HG03354 (cell line): ENCODE measurements around the gene ITCH.
"Not testable (repeated sequence)": the region's sequence is repeated elsewhere in the genome, so short reads cannot be mapped to it uniquely, and the experiment has no call there.

ENCODE experiments used
- ATAC-seq: cut with Tn5 transposase; IDR thresholded peaks from one replicate; pipeline ENCODE4 v1.9.1; 2021; ENCODE audit warnings: mild to moderate bottlenecking; ENCODE audit not compliant: unreplicated experiment, poor library complexity, severe bottlenecking

ITCH gene

DNA sequence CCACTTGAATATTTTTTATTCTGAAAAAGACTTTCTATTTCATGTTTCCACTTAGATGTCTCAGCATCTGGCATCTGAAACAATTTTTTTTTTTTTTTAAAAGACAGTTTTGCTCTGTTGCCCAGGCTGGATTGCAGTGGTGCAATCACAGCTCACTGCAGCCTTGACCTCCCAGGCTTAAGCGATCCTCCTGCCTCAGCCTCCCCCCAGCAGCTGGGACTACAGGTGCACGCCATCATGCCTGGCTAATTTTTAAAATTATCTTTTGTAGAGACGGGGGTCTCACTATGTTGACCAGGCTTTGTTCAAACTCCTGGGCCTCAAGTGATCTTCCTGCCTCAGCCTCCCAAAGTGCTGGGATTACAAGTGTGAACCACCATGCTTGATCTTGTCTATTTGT, 42.9 kb downstream of the ITCH start:
- ATAC-seq = not testable (repeated sequence)

DNA sequence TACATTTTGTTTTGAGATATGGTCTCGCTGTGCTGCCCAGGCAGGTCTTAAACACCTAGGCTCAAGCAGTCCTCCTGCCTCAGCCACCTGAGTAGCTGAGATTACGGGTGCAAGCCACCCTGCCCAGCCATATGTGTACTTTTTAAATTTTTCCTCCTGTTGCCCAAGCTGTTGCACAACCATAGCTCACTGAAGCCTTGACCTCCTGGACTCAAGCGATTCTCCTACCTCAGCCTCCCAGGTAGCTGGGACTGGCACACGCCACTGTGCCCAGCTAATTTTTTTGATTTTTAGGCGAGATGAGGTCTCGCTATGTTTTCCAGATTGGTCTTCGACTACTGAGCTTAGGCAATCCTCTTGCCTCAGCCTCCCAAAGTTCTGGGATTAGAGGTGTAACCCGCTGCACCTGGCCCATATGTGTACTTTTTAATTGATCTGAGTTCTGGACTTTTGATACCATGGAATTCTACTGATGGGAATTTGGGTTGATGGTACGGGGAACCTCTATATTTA, 44.9 kb downstream of the ITCH start:
- ATAC-seq = no peak

DNA sequence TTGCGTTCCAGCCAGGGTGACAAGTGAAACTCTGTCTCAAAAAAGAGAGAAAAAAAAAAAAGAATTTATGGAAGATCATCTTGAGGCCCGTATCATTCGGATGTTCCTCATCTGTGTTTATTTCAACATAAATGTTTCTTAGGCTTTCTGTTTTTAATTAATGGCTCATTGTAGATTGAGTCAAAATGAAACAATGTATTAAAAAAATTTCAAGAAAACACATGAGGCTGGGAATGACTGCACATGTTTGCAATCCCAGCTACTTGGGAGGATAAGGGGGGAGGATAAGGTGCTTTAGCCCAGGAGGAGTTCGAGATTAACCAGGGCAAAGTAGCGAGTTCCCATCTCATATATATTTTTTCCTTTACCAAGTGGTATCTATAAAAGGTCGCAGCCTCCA, 47.3 kb downstream of the ITCH start:
- no peak for ATAC-seq

DNA sequence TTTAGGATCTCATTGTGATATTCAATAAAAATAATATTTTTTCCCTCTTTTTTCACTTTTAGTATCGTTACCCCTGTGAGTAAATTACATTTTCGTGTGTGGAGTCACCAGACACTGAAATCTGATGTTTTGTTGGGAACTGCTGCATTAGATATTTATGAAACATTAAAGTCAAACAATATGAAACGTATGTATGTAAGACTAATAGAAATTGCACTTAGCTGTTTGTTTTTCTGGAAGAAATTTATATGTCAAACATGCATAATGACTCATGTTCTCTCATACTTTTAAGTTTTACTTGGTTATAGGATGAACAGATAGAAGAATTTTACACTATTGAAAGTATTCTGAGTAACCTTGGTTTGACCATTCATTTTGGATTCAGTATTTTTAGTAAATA, 49.4 kb downstream of the ITCH start:
- ATAC-seq = no peak

DNA sequence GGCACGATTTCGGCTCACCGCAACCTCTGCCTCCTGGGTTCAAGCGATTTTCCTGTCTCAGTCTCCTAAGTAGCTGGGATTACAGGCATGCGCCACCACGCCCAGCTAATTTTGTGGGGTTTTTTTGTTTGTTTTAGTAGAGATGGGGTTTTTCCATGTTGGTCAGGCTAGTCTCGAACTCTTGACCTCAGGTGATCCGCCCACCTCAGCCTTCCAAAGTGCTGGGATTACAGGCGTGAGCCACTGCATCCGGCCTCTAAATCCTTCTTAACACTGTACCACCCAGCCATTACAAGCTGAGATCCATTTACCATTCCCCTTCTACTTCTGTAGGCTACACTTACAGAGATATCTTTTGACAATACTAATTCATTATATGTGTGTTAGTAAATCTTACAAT, 51.5 kb downstream of the ITCH start:
- ATAC-seq = not testable (repeated sequence)

DNA sequence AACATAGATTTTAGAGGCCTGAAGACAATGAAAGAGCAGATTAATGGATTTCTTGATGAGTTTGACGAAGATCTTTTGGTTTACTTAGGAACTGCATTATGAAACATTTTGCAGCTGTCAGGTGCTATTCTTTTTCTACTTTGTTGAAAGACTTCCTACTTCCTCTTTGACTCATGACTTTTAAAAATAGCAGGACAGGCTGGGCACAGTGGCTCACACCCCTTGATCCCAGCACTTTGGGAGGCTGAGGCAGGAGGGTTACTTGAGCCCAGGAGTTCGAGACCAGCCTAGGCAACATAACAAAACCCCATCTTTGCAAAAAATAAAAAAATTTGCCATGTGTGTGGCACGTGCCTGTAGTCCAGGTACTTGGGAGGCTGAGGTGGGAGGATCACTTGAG, 52.0 kb downstream of the ITCH start:
- peak; percentile 66 for ATAC-seq

DNA sequence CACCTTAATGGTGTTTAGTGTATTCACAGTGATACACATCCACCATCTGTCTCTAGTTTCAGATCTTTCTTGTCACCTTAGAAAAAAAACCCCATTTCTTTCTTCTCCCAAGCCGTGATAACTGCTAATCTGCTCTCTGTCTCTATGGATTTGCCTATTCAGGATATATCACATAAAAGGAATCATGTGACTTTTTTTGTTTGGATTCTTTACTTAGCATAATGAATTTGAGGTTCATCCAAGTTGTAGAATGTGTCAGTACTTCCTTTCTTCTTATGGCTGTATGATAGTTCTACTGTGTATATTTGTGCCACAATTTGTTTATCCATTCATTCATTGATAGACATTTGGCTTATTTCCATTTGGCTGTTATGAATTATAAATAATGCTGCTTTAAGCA, 57.1 kb downstream of the ITCH start:
- ATAC-seq = no peak

DNA sequence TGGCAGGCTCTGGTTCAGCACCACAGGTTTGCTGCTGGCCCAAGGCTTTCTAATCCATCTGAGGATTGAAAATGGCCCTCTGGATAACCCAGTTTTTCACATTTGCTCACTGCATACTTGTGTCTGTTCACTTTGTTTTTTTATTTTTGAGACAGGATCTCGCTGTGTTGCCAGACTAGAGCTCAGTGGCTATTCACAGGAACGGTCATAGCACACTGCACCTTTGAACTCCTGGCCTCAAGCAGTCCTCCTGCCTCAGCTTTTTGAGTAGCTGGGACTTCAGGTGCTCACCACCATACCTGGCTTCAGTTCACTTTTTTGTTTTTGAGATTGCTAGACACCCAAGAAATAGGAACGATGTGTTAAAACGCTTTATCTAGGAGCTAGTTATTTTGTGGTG, 57.9 kb downstream of the ITCH start:
- no peak for ATAC-seq

DNA sequence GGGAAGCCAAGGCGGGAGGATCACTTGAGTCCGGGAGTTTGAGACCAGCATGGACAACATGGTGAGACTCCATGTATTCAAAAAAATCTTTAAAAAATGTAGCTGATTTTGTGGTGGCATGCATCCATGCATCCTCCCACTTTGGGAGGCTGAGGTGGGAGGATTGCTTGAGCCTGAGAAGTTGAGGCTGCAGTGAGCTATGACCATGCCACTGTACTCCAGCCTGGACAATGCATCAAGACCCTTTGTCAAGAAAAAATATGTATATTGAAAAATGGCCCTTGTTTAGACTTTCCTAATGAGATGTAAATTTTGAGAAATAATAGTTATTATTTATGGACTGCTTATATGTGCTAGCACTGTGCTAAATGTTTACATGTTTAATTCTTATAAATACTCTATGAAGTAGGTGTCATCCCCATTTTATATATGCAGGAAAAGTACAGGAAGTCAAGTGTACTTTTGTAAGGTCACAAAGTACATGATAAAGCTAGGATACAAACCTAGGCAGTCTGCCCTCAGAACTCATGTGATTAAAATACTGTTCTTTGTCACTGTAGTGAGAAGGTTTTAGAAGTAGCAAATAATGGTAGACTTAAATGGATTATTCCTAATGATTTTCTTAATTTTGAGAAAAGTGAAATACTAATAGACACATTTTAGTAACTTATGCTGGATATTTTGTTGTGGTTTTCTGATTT, 58.8 kb downstream of the ITCH start:
- no peak for ATAC-seq

DNA sequence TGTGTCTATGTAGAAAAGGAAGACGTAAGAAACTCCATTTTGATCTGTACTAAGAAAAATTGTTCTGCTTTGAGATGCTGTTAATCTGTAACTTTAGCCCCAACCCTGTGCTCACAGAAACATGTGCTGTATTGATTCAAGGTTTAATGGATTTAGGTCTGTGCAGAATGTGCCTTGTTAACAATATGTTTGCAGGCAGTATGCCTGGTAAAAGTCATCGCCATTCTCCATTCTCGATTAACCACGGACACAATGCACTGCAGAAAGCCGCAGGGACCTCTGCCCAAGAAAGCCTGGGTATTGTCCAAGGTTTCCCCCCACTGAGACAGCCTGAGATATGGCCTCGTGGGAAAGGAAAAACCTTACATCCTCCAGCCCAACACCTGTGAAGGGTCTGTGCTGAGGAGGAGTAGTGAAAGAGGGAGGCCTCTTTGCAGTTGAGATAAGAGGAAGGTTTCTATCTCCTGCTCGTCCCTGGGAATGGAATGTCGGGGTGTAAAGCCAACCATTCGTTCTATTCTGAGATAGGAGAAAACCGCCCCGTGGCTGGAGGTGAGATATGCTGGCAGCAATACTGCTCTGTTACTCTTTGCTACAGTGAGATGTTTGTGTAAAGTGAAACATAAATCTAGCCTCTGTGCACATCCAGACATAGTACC, 62.1 kb downstream of the ITCH start:
- ATAC-seq = not testable (repeated sequence)

DNA sequence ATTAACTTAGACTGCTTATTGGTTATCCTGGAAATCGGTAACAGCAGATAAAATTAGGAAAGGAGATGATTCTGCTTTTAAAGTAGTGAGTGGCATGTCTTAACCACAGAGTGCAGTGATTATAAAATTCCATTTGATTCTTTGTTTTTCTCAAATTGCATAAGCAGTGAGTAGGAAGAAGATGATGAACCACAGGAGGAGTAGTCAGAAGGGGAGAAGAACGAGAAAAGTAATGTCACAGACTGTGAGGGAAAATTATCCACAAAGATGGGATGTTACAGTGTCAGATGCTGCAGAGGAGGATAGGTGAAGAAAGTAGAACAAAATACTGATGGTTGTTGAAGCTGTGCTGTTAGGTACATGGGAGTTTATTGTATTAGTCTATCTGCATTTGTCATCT, 63.0 kb downstream of the ITCH start:
- no peak for ATAC-seq

DNA sequence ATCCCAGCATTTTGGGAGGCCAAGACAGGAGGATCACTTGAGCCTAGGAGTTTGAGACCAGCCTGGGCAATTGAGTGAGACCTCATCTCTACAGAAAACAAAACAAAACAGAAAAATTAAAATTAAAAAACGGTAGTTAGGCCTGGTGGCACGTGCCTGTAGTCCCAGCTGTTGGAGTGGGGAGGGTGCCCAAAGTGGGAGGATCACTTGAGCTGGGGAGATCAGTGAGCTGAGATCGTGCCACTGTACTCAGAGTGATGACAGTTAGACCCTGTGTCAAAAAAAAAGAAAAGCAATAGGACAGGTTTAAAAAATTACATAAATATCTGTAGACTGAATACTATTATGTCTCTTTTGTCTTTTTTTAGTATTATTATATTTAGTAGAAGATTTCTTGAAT, 64.3 kb downstream of the ITCH start:
- ATAC-seq = no peak

DNA sequence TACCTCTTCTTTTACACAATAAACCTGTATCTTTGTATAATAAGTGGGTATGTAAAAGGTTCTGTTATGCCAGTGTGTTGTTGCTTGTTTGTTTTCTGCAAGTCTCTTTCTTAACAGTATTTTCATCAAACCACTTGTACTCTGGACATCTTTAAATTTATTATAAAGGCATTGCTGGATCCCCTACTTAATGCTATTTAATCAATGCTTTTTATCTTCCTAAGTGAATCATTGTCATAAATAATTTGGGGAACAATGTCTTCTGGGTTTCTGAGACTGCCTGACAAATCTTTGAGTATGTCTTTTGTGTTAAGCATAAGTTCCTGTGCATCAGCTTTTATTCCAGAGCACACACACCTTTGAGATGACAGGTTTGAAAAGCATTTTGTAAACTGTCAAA, 64.7 kb downstream of the ITCH start:
- ATAC-seq = no peak

DNA sequence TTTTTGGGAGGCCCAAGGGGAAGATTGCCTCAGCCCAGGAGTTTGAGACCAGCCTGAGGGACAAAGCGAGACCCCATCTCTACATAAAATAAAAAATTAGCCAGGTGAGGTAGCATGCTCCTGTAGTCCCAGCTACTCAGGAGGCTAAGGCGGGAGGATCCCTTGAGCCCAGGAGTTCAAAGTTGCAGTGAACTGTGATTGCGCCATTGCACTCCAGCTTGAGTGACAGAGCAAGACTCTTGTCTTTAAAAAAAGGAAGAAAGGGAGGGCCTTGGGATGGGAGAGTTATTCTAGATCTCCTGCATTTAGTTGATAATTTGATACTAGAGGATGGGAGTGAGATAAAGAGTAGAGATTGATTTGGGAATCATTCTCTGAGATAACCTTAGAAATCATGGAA, 68.1 kb downstream of the ITCH start:
- no peak for ATAC-seq

DNA sequence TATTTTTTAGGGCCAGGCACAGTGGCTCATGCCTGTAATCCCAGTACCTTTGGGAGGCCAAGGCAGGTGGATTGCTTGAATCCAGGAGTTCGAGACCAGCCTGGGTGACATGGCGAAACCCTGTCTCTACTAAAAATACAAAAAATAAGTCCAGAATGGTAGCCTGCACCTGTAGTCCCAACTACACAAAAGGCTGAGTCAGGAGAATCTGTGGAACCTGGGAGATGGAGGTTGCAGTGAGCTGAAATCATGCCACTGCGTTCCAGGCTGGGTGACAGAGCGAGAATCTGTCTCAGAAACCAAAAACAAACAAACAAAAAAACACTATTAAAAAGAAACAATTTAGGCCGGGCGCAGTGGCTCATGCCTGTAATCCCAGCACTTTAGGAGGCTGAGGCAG, 69.6 kb downstream of the ITCH start:
- ATAC-seq = not testable (repeated sequence)

DNA sequence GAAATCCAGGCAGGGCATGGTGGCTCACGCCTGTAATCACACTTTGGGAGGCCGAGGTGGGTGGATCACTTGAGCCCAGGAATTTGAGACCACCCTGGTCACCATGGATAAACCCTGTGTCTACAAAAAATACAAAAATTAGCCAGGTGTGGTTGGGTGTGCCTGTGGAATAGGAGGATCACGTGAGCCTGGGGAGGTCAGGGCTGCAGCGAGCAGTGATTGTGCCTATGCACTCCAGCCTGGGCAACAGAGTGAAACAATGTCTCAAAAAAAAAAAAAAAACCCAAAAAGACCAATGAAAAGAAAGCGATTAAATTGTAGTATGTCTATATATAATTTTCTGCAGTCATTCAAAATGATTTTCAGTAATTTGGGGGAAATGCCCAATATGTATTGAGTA, 70.3 kb downstream of the ITCH start:
- ATAC-seq = no peak

DNA sequence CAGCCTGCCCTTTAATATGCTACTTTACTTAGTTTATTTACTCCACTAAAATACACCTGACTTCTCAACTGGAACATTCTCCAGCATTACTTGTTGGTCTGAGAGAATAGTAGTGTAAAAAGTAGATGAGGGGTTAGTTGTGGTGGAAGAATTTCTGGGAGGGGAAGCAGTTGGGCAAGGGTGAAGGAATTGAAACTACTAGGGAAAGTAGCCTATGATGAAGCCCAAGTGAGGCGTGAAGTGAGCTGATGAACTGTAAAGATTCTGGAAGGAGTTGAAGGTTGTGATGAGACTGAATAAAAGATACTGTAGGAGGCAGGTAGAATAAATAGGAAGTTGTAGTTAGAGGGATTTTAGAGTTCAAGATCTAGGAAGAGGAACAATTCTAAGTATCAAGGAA, 72.5 kb downstream of the ITCH start:
- no peak for ATAC-seq

DNA sequence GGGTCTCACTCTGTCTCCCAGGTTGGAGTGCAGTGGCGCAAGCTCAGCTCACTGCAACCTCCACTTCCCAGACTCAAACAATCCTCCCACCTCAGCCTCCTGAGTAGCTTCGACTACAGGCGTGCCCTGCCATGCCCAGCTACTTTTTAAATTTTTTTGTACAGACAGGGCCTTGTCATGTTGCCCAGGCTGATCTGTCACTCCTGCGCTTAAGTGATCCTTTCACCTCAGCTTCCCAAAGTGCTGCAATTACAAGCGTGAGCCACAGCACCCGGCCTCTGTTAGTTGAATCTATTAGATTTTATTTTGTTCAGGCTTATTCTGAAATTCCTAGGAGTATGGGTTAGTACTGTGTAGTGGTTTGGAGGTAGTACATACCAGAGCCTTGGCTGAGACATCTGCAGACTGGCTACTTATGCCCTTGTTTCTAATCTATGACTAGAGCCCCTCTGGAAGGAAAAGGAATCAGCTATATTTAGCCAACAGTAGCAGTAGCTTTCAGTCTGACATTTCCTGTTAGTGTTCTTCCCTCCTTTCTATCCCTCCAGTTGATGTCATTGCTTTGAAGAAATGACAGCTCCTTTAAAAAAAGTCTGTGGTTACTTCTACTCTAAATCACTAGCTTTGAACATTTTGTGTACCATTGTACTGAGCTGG, 74.4 kb downstream of the ITCH start:
- ATAC-seq = no peak

DNA sequence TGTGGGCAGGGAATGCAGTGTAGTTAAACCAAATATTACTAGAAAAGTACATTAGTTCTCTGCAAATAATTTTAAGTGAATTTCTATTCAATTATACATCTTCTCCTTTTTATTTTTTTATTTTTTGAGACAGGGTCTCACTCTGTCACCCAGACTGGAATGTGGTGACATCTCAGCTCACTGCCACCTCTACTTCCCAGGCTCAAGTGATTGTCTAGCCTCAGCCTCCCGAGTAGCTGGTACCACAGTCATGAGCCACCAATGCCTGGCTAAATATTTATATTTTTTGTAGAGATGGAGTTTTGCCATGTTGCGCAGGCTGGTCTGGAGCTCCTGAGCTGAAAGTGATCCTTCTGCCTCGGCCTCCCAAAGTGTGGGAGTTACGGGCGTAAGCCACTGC, 76.1 kb downstream of the ITCH start:
- no peak for ATAC-seq

DNA sequence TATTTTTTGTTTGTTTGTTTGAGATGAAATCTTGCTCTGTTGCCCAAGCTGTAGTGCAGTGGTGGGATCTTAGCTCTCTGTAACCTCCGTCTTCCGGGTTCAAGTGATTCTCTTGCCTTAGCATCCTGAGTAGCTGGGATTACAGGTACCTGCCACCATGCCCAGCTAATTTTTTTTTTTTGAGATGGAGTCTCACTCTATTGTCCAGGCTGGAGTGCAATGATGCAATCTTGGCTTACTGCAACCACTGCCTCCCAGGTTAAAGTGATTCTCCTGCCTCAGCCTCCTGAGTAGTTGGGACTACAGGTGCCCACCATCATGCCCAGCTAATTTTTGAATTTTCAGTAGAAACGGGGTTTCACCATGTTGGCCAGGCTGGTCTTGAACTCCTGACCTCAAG, 78.3 kb downstream of the ITCH start:
- not testable (repeated sequence) for ATAC-seq

DNA sequence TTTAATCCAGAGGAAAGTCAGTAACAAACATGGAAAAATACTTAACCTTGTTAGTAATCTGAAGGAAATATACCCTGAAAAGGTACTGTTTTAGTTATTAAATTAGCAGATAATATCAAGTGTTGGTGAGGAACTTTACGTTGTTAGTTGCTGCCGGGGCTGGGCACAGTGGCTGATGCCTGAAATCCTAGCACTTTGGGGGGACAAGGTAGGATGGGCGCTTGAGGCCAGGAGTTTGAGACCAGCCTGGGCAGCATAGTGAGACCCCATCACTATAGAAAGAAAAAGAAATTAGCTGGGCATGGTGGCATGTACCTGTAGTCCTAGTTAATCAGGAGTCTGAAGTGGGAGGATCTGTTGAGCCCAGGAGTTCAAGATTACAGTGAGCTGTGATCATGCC, 80.5 kb downstream of the ITCH start:
- no peak for ATAC-seq
